Keratinocyte (primary cell): ENCODE data around the gene SELPLG.

Source experiments
- EZH2 ChIP-seq: IDR thresholded peaks from one replicate; pipeline ENCODE4 v1.6.1; 2012; ENCODE audit warnings: inconsistent platforms, mild to moderate bottlenecking, low read length, moderate library complexity
- TF ChIP-seq, protein P1 (sequence below), 3 experiments: IDR thresholded peaks in 1 of 3; conservative IDR thresholded peaks in 1 of 3; optimal IDR thresholded peaks in 1 of 3; 2 replicates in 2 of 3; 3 replicates in 1 of 3; pipeline versions ENCODE3 to v1.5.1; 2011; ENCODE audit warnings: low read length in 3 of 3, mild to moderate bottlenecking in 3 of 3, moderate library complexity in 2 of 3, control low read depth in 1 of 3, inconsistent platforms in 1 of 3; ENCODE audit not compliant: insufficient read depth in 2 of 3; ENCODE audit errors: extremely low read depth in 1 of 3

DNA sequence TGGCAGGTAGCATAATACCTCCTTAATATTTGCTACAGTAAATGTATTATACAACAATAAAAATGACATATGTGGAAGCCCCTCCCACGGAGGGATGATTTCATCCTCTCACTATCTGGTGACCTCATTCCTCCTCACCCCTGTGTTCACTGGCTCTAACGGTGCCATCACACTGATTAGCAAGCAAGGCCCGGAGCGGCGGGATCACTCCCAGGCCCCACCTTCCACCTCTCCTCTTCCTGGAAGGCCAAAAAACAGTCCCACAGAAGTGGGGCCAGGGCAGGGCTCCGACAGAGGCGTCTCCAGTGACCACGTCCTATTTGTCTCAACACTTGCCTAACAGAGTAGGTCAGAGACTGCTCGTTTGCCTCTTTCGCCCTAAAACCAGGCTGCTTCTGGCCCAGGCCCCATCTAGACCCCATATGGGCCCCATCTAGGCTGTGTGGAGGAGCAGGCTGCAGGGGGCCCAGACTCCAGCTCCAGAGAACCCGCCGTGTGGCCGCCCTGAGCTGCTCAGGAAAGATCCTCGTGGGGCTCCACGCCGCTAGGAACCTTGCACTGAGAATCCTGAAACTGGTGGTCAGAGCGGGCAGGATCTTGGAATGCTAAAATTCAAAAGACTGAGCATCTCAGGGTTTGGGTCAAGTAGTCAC, 3.7 kb downstream of the SELPLG start:
- TF ChIP-seq, protein P1, sequence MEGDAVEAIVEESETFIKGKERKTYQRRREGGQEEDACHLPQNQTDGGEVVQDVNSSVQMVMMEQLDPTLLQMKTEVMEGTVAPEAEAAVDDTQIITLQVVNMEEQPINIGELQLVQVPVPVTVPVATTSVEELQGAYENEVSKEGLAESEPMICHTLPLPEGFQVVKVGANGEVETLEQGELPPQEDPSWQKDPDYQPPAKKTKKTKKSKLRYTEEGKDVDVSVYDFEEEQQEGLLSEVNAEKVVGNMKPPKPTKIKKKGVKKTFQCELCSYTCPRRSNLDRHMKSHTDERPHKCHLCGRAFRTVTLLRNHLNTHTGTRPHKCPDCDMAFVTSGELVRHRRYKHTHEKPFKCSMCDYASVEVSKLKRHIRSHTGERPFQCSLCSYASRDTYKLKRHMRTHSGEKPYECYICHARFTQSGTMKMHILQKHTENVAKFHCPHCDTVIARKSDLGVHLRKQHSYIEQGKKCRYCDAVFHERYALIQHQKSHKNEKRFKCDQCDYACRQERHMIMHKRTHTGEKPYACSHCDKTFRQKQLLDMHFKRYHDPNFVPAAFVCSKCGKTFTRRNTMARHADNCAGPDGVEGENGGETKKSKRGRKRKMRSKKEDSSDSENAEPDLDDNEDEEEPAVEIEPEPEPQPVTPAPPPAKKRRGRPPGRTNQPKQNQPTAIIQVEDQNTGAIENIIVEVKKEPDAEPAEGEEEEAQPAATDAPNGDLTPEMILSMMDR (optimal IDR thresholded peaks at IDR 0.05 in 1 of 3, IDR thresholded peaks at IDR 0.05 in 1 of 3, conservative IDR thresholded peaks at IDR 0.05 in 1 of 3; ENCODE audit: extremely low read depth in 1 of 3, insufficient read depth in 2 of 3, low read length in 3 of 3): no peak
- TF ChIP-seq EZH2: no peak
